Heart right ventricle (tissue), 16 donors: ENCODE data around the gene KRT84. TPM values are rescaled to one million over a fixed set of nuclear protein-coding genes. Genes with fewer than 3 reads are reported as not detected.

Experiments used
- ATAC-seq, 8 donors: fragments of 200-7000 bp; cut with Tn5 transposase; one replicate each; pipeline ENCODE4 v1.9.1; 2020; ENCODE audit warnings: mild to moderate bottlenecking in 8 of 8, moderate library complexity in 8 of 8, moderate number of reproducible peaks in 1 of 8
- DNase-seq, 2 donors: peaks; one replicate each; pipeline ENCODE4 v3.0.0-alpha.2; 2020
- H3K27ac ChIP-seq, 10 donors: fragments of 200-600 bp; sonication (generic) in 2 of 10; one replicate each; pipeline versions ENCODE4 v1.5.0 to v1.8.0; 2020 to 2022; ENCODE audit warnings: mild to moderate bottlenecking in 3 of 10
- H3K27me3 ChIP-seq, 7 donors: fragments of 200-600 bp; one replicate each; pipeline ENCODE4 v1.8.0; 2021 to 2022; ENCODE audit warnings: mild to moderate bottlenecking in 2 of 7
- H3K36me3 ChIP-seq, 9 donors: fragments of 200-600 bp; sonication (generic) in 1 of 9; one replicate each; pipeline versions ENCODE4 v1.5.0 to v1.8.0; 2020 to 2022; ENCODE audit warnings: mild to moderate bottlenecking in 2 of 9
- H3K4me1 ChIP-seq, 9 donors: fragments of 200-600 bp; sonication (generic) in 1 of 9; one replicate each; pipeline versions ENCODE4 v1.5.0 to v1.8.0; 2020 to 2022; ENCODE audit warnings: mild to moderate bottlenecking in 4 of 9
- H3K4me3 ChIP-seq, 10 donors: fragments of 200-600 bp; sonication (generic) in 2 of 10; one replicate each; pipeline versions ENCODE4 v1.5.0 to v1.8.0; 2020 to 2022; ENCODE audit warnings: mild to moderate bottlenecking in 7 of 10, moderate library complexity in 2 of 10
- H3K9me3 ChIP-seq, 11 donors: fragments of 200-600 bp in 10 of 11; sonication (generic) in 2 of 11; one replicate each; pipeline versions ENCODE4 v1.5.0 to v1.8.0; 2013 to 2022; ENCODE audit warnings: mild to moderate bottlenecking in 2 of 11, control low read depth in 1 of 11, moderate library complexity in 1 of 11
- CTCF ChIP-seq, 9 donors: fragments of 200-600 bp; sonication (generic) in 2 of 9; IDR thresholded peaks; one replicate each; pipeline versions ENCODE4 v1.5.0 to v1.8.0; 2021 to 2022; ENCODE audit warnings: antibody characterized with exemption in 9 of 9, mild to moderate bottlenecking in 5 of 9, moderate library complexity in 1 of 9
- WGBS, 2 donors: extraction: QIAGEN DNeasy Blood & Tissue Kit; methylation state at CpG; one replicate each; pipeline ENCODE4 v1.1.7; 2013; ENCODE audit warnings: inconsistent platforms in 1 of 2; 5-methylcytosine and 5-hydroxymethylcytosine counted together
- intact Hi-C, 10 donors: fragments of 100-400 bp; cut with DNase I; formaldehyde crosslinking; loops; one replicate each; pipeline versions ENCODE4 v1.11.1 to v1.14.2; 2022
- polyA plus RNA-seq, 2 donors: library from polyadenylated mRNA; stranded (reverse); fragments of 200-250 nt; gene quantifications; one replicate each; pipeline ENCODE4 v1.2.3, GENCODE V29; 2013
- total RNA-seq, 10 donors: library from RNA; stranded (reverse); fragmentation: NEBNext Ultra II Directional in 3 of 10; extraction: Animal tissue kit (Norgen Biotek cat#: 25700) in 3 of 10; gene quantifications; one replicate each; pipeline versions ENCODE4 v1.2.1 to v1.2.4, GENCODE V29; 2021 to 2023
- donor health status: Arrhythmogenic right ventricular cardiomyopathy.
- donor health status: ischemic (EF 13 %, LVEDD 7.1; RV severe dilation, severe dysfunction).
- donor health status: healthy with polysubstance abuse.
- donor health status: DM: no; HTN: yes; CAD: no.
- donor health status: DM: no; HTN: no; CAD: no.
- donor health status: ischemic (EF 25% LVEDD 6.9; RV normal size, moderate dysfunction).
- donor health status: ischemic (EF 25% LVEDD 5.7; RV mildly dilated, moderate dysfunction).
- donor health status: healthy.
- donor health status: DM: yes; HTN: yes; CAD: no.
- donor health status: Ischemic cardiomyopathy.
- donor health status: ischemic (EF 35%, LVEDD 5.7; RV mildly dilated, moderate dysfunction).
- donor health status: nonischemic (EF 11% LVEDD 7.7; RV severe dilation, severe dysfunction).
- donor health status: DM: yes; HTN: yes; CAD: no.
- donor health status: PGD.
- donor health status: ischemic (EF 29% LVEDD 5.4; RV normal size, mild dysfunction).
- donor health status: nonischemic (EF 23%, LVEDD 6.1; RV moderate dilation, normal function).

KRT84 gene
- total and polyA plus RNA-seq, 12 donors, result not detected

GRCh38 chr12:52352951-52353350, 32.5 kb downstream of the KRT84 start:
- TF ChIP-seq CTCF (IDR thresholded peaks at IDR 0.05), result no peak
- Histone ChIP-seq H3K9me3 (no peaks in the 10 kb centered on the region), H3K36me3 (no peaks in the 10 kb centered on the region), H3K27me3 (peaks cover 0 to 44% (median 35%) of the 10 kb centered on the region in 7 donors), H3K4me3 (no peak overlapping the region), H3K4me1 (peaks cover 0 to 6% (median 0%) of the 10 kb centered on the region in 9 donors), H3K27ac (no peak overlapping the region)
- intact Hi-C loops, result no loop called here
- WGBS, 2 donors, result 85 to 90% methylated on average over 2 of the region's 2 CpGs
- ATAC-seq (no peak), DNase-seq (no peak)

GRCh38 chr12:52351196-52352059, 34.0 kb downstream of the KRT84 start:
- Histone ChIP-seq H3K4me1 (peaks cover 0 to 6% (median 3%) of the 10 kb centered on the region in 9 donors), H3K9me3 (no peaks in the 10 kb centered on the region), H3K27ac (no peak overlapping the region), H3K4me3 (no peak overlapping the region), H3K36me3 (no peaks in the 10 kb centered on the region), H3K27me3 (peaks cover 0 to 44% (median 23%) of the 10 kb centered on the region in 7 donors)
- 44 to 51% methylated on average over 9 of the region's 9 CpGs for WGBS, 2 donors
- intact Hi-C loops, result no loop called here
- peak; percentile 54 to 61 for DNase-seq
- peak in 7 of 8 donors; percentile 50 to 88 (median 71) for ATAC-seq
- no peak for TF ChIP-seq CTCF (IDR thresholded peaks at IDR 0.05)

- Histone ChIP-seq H3K4me1 (peaks cover 0 to 12% (median 4%) of the 10 kb centered on the region in 9 donors), H3K4me3 (no peak overlapping the region), H3K27ac (no peak overlapping the region), H3K9me3 (no peaks in the 10 kb centered on the region), H3K36me3 (no peaks in the 10 kb centered on the region), H3K27me3 (peaks cover 0 to 38% (median 17%) of the 10 kb centered on the region in 7 donors)
- WGBS, 2 donors, result 92% methylated on average over 5 of the region's 5 CpGs
- no peak for TF ChIP-seq CTCF (IDR thresholded peaks at IDR 0.05)
- ATAC-seq, result no peak
- DNase-seq, result no peak
- intact Hi-C loops, result no loop called here
Measured at GRCh38 chr12:52350786-52351185, 34.7 kb downstream of the KRT84 start.

- 83 to 89% methylated on average over 8 of the region's 8 CpGs for WGBS, 2 donors
- H3K4me3 ChIP-seq, result no peak overlapping the region
- peaks cover 0 to 32% (median 10%) of the 10 kb centered on the region in 7 donors for H3K27me3 ChIP-seq
- intact Hi-C loops, result no loop called here
- H3K27ac ChIP-seq, result no peak overlapping the region
- H3K4me1 ChIP-seq, result peaks cover 0 to 13% (median 4%) of the 10 kb centered on the region in 9 donors
- no peak for ATAC-seq
- H3K9me3 ChIP-seq, result no peaks in the 10 kb centered on the region
- no peak for DNase-seq
- no peak for TF ChIP-seq CTCF (IDR thresholded peaks at IDR 0.05)
- no peaks in the 10 kb centered on the region for H3K36me3 ChIP-seq
Measured at GRCh38 chr12:52350021-52350620, 35.3 kb downstream of the KRT84 start.
